Activated CD8-positive, alpha-beta memory T cell treated with anti-CD3 and anti-CD28 coated beads, Interleukin-2, amount 50 U/mL, for 1 hour (primary cell): Measurements from ENCODE around the gene YBX3.
"Not testable (repeated sequence)": the region's sequence is repeated elsewhere in the genome, so short reads cannot be mapped to it uniquely, and the experiment has no call there.

Source experiments
- DNase-seq: peaks from one replicate; pipeline ENCODE4 v3.0.0-alpha.2; 2020; ENCODE audit errors: extremely low read depth

YBX3 gene

DNA sequence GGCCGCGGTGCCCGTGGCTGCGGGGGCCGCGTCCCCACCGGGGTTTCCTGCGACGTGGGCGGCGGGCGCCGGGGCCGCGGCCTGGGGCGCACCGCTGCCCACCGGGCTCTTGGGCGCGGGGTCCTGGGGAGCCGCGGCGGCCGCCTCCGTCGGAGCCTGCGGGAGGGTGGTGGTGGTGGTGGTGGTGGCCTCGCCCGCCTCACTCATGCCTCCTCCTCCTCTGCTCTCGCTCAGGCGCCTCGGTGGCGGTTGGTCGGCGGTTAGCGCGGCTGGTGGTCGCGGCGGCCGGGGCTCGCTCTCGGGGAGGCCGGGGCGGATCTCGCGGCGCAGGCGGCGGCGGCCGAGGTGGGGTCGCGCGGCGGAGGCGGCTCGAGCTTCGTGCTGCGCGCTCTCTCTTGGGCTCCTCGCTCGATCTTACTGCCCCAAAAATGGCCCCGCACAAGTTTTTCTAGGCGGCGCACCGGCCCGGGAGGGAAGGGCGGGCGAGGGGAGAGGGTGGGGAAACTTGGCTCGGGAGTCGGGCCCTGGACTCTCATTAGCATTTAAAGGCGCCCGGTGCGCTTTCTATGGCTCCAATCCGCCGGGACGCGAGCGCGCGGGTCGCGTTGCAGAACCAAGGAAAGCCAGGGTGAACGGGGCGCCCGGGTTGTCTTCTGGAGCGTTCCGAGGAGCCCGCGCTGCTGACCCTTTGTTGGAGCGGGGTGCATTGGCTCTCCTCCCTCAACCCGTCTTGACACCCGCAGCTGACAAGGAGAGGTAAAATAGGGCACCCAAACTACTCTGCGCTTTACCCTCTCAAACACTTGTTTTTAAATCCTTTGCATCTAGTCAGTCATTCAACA, at the start of gene YBX3:
TSS of gene YBX3 (minus strand) at position 419 of the 842 bp plus-strand sequence. CDS start at position 207, 212 bp downstream.
- no peak for DNase-seq

DNA sequence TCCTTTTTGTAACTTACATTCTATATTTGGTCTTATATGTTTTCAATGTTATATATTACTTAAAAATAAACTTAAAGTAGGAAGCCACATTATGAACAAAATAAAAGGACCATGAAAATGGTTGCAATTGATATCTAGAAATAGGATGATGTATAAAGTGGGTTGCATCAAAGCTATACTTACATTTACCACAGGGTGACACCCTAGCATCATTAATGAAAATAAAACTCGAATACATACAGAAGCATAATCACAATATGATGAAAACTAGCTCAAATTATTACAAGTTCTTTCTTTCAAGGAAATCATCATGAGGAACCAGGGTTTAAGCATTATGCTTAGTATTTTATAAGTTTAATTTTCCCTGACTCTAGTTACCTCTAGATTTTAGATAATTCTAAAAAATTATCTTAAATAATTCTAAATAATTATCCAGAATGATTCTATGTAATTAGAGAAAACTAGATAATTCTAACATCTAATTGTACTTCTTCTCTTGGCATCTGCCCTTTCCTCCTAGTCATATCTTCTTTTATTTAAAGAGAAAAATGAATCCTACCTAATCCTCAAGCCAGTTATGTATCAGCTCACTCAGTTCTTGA, 48.1 kb upstream of the YBX3 start:
- no peak for DNase-seq

DNA sequence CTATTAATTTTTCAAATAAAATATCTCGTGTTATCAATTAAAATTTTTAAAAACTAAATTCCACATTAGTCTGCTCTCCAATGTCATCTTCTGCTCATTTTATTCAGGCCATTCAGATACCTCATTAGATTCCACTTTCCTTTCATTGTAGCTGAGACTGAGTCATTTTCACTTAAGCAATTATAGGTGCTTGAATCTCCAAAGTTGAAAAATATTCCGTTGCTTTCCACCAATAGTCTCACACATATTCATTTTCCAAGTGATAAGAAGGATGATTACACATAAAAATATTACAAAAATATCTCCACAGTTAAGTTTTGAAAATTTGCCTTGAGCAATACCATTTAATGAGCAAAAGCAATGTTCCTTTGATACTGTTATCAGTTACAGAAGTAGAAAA, 36.5 kb upstream of the YBX3 start:
- no peak for DNase-seq

DNA sequence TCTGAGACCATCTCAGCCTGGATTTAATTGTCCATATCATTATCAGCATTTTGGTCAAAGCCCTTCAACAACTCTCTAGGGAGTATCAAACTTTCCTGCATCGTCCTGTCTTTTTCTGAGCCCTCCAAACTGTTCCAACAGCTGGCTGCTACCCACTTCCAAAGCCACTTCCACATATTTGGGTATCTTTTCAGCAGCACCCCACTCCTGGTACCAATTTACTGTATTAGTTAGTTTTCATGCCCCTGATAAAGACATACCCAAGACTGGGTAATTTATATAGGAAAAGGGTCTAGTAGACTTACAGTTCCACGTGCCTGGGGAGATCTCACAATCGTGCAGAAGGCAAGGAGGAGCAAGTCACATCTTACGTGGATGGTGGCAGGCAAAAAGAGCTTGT, 33.1 kb upstream of the YBX3 start:
- no peak for DNase-seq

DNA sequence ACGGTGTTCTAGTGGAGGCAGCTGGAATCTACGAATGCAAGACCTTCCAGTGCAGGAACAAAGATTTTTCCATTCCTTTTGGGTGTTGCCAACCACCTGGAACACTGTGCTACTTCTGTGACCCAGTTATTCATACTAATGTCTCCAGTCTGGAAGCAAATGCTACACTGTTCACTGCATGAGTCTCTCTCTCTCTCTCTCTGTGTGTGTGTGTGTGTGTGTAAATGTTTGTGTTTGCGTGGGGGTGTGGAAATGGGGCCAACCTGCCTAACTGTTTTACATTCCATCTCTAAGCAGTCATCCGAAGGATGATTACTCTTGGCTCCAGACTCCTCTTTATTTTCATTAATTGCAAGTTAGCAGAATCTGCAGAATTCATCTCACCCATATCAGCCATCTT, 29.9 kb upstream of the YBX3 start:
- no peak for DNase-seq

DNA sequence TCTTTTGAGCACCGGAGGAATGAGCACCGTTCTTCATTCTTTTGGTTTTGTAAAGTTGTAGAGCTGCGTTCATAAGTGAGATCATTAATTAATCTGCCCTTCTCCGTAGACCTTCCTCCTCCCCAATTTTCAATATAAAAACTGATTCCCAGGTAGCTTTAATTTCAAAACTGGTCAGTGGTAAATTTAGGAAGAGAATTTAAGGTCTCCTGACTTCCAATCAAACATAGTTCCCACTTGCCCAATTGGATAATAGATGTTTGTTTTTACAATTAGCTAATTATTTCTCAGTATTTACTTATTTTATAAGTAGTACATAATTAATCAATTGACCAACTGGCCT, 27.2 kb upstream of the YBX3 start:
- no peak for DNase-seq

DNA sequence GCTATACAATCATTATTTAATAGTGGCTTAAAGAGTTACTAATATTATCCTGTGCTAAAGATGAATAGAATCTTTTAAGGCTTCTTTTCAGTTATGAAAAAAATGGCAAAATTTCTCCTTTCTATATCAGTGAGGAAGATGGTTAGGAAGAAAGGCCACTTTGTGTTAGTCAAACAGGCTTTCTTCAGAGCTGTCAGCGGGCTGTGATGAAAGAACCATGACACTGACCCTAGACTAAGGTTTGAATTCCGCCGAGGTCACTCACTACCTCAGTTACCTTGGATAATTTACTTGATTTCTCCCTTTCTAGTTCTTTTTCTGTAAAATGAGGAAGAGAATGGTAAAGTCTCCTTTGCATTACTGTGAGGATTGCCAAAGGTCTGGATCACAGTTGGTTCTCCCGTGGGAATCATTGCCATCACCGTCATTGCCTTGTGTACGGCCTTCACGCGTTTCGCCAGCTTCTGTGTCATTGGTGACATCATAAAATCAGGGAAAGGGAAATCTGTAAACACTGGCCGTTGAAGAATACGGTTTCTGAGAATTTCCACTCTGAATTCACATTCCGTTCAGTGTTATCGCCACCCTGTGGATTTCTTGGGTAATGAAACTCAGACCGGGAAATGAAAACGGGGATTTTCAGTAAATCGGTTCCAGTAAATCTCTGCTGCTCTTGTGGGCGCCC, 26.7 kb upstream of the YBX3 start:
- peak; percentile 42 for DNase-seq

DNA sequence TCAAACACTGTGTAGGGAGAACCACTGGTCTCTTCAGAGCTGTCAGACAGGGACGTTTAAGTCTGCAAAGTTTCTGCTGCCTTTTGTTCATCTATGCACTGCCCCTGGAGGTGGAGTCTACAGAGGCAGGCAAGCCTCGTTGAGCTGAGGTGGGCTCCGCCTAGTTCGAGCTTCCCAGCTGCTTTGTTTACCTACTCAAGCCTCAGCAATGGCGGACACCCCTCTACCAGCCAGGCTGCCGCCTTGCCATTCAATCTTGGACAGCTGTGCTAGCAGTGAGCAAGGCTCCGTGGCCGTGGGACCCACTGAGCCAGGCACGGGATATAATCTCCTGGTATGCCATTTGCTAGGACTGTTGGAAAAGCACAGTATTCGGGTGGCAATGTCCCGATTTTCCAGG, 24.6 kb upstream of the YBX3 start:
- DNase-seq = no peak

DNA sequence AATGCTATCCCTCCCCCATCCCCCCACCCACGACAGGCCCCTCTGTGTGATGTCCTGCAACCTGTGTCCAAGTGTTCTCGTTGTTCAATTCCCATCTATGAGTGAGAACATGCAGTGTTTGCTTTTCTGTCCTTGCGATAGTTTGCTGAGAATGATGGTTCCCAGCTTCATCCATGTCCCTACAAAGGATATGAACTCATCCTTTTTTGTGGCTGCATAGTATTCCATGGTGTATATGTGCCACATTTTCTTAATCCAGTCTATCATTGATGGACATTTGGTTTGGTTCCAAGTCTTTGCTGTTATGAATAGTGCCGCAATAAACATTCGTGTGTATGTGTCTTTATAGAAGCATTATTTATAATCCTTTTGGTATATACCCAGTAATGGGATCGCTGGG, 20.3 kb upstream of the YBX3 start:
- DNase-seq = not testable (repeated sequence)

DNA sequence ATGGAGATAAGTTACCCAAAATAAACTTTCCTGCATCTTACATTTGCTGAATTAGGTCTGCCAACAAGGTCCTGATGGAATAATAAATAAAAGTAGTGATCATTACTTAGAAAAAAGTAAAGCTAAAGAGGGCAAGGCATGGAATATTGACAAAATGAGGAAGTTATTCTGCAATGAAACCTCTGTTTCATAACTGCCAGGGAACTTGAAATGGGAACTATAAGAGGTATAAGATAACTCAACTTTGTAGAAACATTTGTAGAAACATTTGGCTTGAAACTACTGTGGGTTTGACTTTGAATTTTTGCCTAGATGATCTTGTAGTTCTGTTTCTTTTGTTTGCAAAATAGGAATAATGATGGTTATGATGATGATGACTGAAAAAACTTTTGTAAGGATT, 18.7 kb upstream of the YBX3 start:
- DNase-seq = no peak

DNA sequence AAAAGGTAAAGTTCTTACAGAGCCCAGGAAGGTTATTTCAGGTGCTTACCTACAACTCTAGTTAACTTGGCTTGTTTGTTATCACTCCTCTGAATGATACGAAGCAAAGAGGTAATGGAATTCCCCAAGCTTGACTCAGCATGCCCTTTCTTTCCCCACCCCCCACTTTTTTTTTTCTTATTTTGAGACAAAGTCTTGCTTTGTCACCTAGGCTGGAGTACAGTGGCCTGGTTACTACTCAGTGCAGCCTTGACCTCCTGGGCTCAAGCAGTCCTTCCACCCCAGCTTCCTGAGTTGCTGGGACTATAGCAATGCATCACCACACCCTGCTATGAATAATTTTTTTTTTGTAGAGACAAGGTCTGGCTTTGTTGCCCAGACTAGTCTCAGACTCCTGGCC, 17.1 kb upstream of the YBX3 start:
- DNase-seq = no peak

DNA sequence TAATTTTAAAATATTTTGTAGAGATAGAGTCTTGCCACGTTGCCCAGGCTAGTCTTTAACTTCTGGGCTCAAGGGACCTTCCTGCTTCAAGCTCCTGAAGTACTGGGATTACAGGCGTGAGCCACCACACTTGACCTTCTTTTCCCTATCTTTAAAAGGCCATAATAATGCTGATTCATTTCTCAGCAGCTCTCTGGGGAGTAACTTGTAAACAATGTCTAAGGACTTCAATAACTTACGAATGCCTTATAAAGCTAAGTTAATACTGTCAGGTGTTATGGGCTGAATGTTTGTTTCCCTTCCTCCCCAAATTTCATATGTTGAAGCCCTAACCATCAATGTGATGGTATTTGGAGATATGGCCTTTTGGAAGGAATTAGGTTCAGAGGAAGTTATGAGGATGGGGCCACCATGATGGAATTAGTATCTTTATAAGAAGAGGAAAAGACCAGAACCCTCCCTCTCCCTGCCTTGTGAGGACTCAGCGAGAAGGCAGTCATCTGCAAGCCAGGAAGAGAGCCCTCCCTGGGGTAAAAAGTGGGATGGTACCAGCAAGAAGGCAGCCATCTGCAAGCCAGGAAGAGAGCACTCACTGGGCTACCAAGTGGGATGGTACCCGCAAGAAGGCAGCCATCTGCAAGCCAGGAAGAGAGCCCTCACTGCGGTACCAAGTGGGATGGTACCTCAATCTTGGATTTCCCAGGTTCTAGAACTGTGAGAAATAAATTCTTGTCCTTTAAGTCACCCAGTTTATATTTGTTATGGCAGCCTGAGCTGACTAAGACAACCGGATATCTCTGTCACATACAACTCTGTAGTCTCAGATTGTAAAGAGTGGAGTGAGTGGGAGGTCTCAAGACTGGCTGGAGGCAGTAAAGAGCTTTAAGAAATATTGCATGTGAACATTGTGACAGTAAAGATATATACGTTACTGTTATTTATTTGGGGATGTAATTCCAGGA, 16.3 kb upstream of the YBX3 start:
- DNase-seq = no peak

DNA sequence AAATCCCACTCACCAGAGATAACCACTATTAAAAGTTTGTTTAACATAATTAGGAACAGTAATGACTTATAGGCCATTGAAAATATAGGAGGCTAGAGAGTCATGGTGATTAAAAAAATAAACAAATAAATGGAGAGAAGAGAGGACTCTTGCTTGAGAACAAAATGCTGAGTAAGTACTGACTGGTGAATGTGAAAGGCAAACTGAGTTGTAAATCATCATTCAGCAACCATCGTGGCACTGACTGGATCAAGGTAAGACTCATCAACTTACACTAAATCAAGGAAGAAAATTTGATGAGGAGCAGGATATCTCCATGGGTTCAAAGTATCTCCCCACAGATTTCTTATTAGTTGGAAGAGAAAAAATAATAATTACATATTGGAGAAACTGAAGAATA, 14.1 kb upstream of the YBX3 start:
- no peak for DNase-seq

DNA sequence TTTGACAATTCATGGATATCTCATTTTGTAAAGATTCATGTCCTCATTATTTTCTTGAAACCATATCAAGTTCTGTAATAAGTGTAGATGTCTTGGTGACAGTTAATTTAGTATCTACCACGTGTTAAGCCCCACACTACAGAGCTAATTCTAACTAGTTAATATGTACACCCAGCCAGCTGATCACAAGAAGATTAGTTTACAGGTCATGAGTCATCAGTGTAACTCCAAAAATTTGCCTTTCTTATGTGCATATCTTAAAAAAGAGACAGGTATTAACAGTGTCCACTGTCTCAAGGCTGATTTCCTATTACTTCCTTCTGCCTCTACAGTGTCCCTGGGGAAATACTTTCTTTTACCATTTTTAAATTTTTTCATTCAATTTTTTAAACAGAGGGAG, 13.3 kb upstream of the YBX3 start:
- no peak for DNase-seq

DNA sequence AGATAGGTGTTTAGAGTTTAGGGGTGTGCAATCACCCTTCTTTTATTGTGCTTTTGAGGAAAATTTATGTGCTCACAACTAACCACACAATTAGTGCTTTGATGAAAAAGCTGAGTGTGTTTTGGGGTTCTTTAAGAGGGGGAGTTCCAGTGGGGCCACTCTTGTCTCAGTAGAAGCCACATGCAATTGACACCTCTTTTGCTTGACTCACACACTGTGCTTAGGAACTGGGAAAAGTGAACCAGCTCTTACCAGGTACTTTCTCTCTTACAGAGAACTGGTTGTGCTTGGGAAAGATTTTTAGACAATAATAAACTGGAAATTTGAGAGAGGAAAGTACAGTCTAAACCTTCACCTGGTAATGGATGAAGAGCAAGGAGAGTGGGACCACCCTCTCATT, 12.3 kb upstream of the YBX3 start:
- DNase-seq = no peak

DNA sequence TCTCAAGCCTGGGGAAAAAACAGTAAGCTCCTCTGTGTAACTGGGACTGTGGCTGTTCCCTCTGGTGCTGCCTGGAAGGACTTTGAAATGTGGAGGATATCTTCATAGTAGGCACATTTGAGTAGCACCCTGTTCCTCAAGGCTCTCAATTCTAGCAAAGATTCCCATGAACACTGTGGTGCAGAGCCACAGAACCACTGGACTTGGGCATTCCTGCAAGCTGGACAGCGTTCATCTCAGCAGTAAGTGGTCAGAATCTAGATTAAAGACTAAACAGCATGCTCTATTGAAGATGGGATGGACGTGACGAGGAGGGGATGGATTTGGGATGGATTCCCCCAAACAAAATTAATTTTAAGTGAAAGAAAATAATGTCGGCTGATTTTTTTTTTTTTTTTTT, 9.4 kb upstream of the YBX3 start:
- DNase-seq = no peak

DNA sequence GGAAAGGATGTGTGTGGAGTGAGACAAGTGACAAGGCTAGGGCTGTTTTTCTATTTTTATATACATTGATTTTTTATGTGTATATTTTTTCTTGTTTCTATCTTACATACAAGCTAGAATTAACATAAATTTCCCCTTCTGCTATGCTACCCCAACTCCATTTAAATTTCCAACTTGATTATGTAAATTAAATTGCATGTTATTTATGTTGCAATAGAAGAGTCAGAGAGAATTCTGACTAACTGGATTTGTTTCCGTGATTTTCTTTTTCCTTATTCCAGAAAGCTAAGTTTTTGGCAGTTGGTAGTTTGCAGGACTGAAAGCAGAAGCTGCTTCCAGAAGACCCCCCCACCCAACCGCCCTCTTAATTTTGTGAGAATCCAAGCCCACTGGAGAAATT, 8.9 kb upstream of the YBX3 start:
- no peak for DNase-seq

DNA sequence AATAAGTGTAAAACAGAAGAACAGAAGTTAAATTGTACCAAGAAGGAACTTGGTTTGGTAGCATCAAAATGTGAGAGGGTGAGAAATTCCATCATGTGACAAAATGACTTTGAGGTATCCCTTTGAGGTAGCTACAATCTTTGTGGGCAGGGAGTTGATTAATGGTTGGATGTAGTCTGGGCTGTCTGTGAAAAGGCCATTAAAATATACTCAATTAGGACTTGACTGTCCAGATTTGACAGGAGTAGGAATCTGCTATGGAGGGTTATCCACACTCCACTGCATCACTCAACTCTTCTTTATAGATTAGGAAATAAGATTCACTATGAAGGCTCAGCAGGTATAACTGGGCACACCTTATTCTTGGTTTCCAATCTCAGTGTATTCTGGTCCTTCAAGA, 7.4 kb upstream of the YBX3 start:
- DNase-seq = no peak

DNA sequence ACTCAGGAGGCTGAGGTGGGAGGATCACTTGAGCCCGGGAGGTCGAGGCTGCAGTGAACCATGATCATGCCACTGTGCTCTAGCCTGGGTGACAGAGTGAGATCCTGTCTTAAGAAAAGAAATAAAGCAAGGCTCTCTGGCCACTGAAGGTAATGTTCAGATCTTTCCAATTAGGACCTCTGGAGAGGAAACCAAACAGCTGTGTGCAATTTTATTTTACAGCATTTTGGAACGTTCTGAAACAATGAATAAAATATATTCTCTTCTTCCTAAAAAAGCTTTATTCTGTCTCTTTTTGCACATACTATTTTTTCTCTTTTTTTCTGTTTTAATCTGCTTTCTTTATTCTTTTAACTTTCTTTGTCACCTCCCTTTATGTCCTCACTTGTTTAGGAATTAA, 5.0 kb upstream of the YBX3 start:
- DNase-seq = no peak

DNA sequence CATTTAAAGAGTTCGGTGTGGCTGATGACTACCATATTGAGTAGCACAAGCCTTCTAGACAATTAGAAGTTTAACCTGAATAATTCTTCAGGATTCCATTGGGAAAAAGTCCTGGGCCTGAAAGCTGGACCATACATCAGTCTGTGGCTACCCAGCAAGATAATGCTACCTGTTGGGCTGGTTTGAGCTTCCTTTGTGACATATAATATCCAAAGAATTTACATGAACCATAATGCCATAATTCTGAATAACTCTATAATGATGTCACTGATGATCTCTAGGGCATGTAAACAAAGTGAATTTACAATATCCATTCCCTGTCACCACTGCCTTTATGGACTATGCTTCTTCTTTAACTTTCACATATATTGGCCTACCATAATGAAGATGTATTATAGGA, 3.8 kb upstream of the YBX3 start:
- DNase-seq = no peak

DNA sequence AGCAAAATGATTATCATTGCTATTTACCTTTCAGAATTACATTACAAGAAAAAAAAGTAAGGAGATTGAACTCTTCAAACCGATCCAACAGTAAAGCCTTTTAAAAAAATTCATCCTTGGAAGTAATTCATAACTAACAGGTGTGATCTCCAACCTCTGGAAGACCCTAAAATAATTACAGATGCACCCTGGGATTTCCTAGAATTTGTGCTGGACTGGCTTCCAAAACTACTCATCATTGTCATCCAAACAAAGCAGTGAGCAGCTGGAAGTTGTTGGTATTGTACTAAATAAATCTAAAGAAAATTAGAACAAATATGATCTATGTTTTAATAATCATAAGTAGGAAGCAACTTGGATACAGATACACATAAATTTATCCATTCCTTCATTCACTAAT, 1.9 kb upstream of the YBX3 start:
- DNase-seq = no peak

DNA sequence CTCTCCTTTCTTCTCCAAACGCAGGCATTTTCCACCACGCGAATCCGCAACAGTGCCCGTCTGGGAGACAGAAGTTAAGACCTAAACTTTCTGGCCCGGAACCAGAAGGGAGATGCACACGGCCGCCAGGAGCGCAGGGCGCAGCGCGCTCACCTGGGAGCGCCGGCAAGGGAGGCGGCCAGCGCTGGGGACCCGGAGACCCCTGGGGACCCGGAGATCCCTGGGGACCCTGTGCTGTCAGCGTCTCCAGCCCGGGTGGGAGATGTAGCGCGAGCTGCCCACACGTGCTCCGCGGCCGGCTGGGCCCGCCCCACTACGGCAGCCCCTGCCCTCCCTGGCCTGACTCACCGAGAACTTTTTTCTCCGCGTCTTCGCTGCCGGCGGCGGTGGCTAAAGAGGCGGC, 620 bp downstream of the YBX3 start:
- DNase-seq = peak; percentile 35
